Keratinocyte (primary cell): ENCODE data around the gene SEC31A. TPM values are rescaled to one million over a fixed set of nuclear protein-coding genes. Genes with fewer than 3 reads are reported as not detected.

Experiments used
- DNase-seq: peaks from one replicate; pipeline ENCODE4 v3.0.0-alpha.2; 2011; ENCODE audit warnings: low read depth, missing footprints, low spot score
- FAIRE-seq: peaks from 2 replicates; lab custom pipeline; 2011; peaks lifted over from hg19 to GRCh38; lab: Jason Lieb, UNC
- H2AFZ ChIP-seq: 2 replicates; pipeline ENCODE4 v1.6.0; 2012; ENCODE audit warnings: low read length, control low read depth, inconsistent platforms; ENCODE audit not compliant: control insufficient read depth
- H3K27ac ChIP-seq: 2 replicates; pipeline ENCODE4 v1.5.1; 2011; ENCODE audit warnings: low read length; ENCODE audit not compliant: control insufficient read depth, insufficient read depth
- H3K27me3 ChIP-seq: 3 replicates; pipeline ENCODE4 v1.6.0; 2011; ENCODE audit warnings: low read length; ENCODE audit not compliant: control insufficient read depth, insufficient read depth; ENCODE audit errors: extremely low read depth
- H3K36me3 ChIP-seq, 2 experiments: 2 replicates in 1 of 2; 3 replicates in 1 of 2; pipeline ENCODE4 v1.5.1; 2011; ENCODE audit warnings: low read length in 2 of 2, mild to moderate bottlenecking in 1 of 2; ENCODE audit not compliant: control insufficient read depth in 2 of 2, insufficient read depth in 2 of 2; ENCODE audit errors: extremely low read depth in 1 of 2
- H3K4me1 ChIP-seq: 3 replicates; pipeline ENCODE4 v1.5.1; 2011; ENCODE audit warnings: low read length; ENCODE audit not compliant: control insufficient read depth, insufficient read depth; ENCODE audit errors: extremely low read depth
- H3K4me2 ChIP-seq: 3 replicates; pipeline ENCODE4 v1.6.0; 2011; ENCODE audit warnings: low read depth, low read length; ENCODE audit not compliant: control insufficient read depth, insufficient read depth; ENCODE audit errors: extremely low read depth
- H3K4me3 ChIP-seq, 3 experiments: fragments of 200-600 bp in 1 of 3; sonication (generic) in 1 of 3; 2 replicates in 2 of 3; 3 replicates in 1 of 3; pipeline ENCODE4 v1.5.1; 2011 to 2016; ENCODE audit warnings: low read length in 3 of 3, mild to moderate bottlenecking in 3 of 3, control low read depth in 2 of 3, inconsistent platforms in 1 of 3, low read depth in 1 of 3, mixed read lengths in 1 of 3, mixed run types in 1 of 3, moderate library complexity in 1 of 3; ENCODE audit not compliant: control insufficient read depth in 2 of 3, insufficient read depth in 2 of 3; ENCODE audit errors: extremely low read depth in 1 of 3
- H3K79me2 ChIP-seq: 2 replicates; pipeline ENCODE4 v1.6.0; 2012; ENCODE audit warnings: low read length; ENCODE audit not compliant: control insufficient read depth, insufficient read depth
- H3K9ac ChIP-seq: 3 replicates; pipeline ENCODE4 v1.6.0; 2011; ENCODE audit warnings: low read length; ENCODE audit not compliant: control insufficient read depth, insufficient read depth; ENCODE audit errors: extremely low read depth
- H3K9me1 ChIP-seq: 3 replicates; pipeline ENCODE4 v1.6.0; 2011; ENCODE audit warnings: low read length; ENCODE audit not compliant: control insufficient read depth, insufficient read depth; ENCODE audit errors: extremely low read depth
- H3K9me3 ChIP-seq: 2 replicates; pipeline ENCODE4 v1.5.1; 2012; ENCODE audit warnings: low read depth, low read length; ENCODE audit not compliant: control insufficient read depth
- H4K20me1 ChIP-seq: 3 replicates; pipeline ENCODE4 v1.6.0; 2011; ENCODE audit warnings: low read length; ENCODE audit not compliant: control insufficient read depth, insufficient read depth; ENCODE audit errors: extremely low read depth
- CTCF ChIP-seq, 3 experiments: IDR thresholded peaks in 1 of 3; conservative IDR thresholded peaks in 1 of 3; optimal IDR thresholded peaks in 1 of 3; 2 replicates in 2 of 3; 3 replicates in 1 of 3; pipeline versions ENCODE3 to v1.5.1; 2011; ENCODE audit warnings: low read length in 3 of 3, mild to moderate bottlenecking in 3 of 3, moderate library complexity in 2 of 3, control low read depth in 1 of 3, inconsistent platforms in 1 of 3; ENCODE audit not compliant: insufficient read depth in 2 of 3; ENCODE audit errors: extremely low read depth in 1 of 3
- EZH2 ChIP-seq: IDR thresholded peaks from one replicate; pipeline ENCODE4 v1.6.1; 2012; ENCODE audit warnings: inconsistent platforms, mild to moderate bottlenecking, low read length, moderate library complexity
- dilution Hi-C: fragments of 300-500 bp; cut with MboI; formaldehyde crosslinking; loops from one replicate; pipeline ENCODE4 v1.7.0; 2020; ENCODE audit warnings: low sequenced_read_pairs; ENCODE audit not compliant: extremely low pct_ligation_motif_present
- polyA plus RNA-seq, 5 experiments: library from polyadenylated mRNA; depleted of rRNA in 3 of 5; stranded (reverse) in 3 of 5; stranded (forward) in 1 of 5; unstranded in 1 of 5; fragments of >200 nt; gene quantifications; 1 replicate in 1 of 5; 2 replicates in 3 of 5; 3 replicates in 1 of 5; pipeline versions ENCODE4 v1.2.1 to v1.2.3, GENCODE V29; 2011 to 2012; ENCODE audit warnings: missing spikeins in 2 of 5, low read depth in 1 of 5, low replicate concordance in 1 of 5

Gene SEC31A
- polyA plus RNA-seq, 1 donor (not counting 4 experiments of a cell fraction or from before 2014, with no cell fraction given), result 192 TPM

- Histone ChIP-seq H3K27ac (peak within 1 kb of the TSS; percentile 55), H3K4me2 (peak within 1 kb of the TSS; percentile 90)
- DNase-seq, result no peak
Measured at GRCh38 chr4:82798168-82799005, 92.6 kb downstream of the SEC31A start, which contains the start of gene SCD5. TSS of gene SCD5 (minus strand) at chr4:82798796. CDS start at chr4:82798537, 259 bp downstream.

GRCh38 chr4:82797405-82798111, 93.4 kb downstream of the SEC31A start:
- dilution Hi-C loops, result no loop called here
- H3K9ac ChIP-seq, result peak overlapping the region; percentile 80

More at GRCh38 chr4:82798168-82799005, 92.6 kb downstream of the SEC31A start, which contains the start of gene SCD5:
- H3K9ac ChIP-seq, result peak within 1 kb of the TSS; percentile 80
- TF ChIP-seq CTCF (optimal IDR thresholded peaks at IDR 0.05 in 1 of 3, IDR thresholded peaks at IDR 0.05 in 1 of 3, conservative IDR thresholded peaks at IDR 0.05 in 1 of 3; ENCODE audit: extremely low read depth in 1 of 3, insufficient read depth in 2 of 3, low read length in 3 of 3) (peak in 1 of 3 experiments; percentile 16), EZH2 (no peak)
- dilution Hi-C loops, result no loop called here
- H3K9me3 ChIP-seq, result no peaks in the 10 kb centered on the region
- FAIRE-seq, result no peak
- peaks cover 37% of the 10 kb centered on the region for H3K79me2 ChIP-seq
- H3K9me1 ChIP-seq, result no peaks in the 10 kb centered on the region
- no peaks in the 10 kb centered on the region for H4K20me1 ChIP-seq
- no peaks in the 10 kb centered on the region for H3K27me3 ChIP-seq
- peak within 1 kb of the TSS; percentile 90 for H2AFZ ChIP-seq
- H3K36me3 ChIP-seq, result peaks cover 0 to 5% of the 10 kb centered on the region in 2 experiments
- H3K4me1 ChIP-seq, result peaks cover 20% of the 10 kb centered on the region
- peak within 1 kb of the TSS; percentile 67 to 89 (median 72) for H3K4me3 ChIP-seq

More at GRCh38 chr4:82797405-82798111, 93.4 kb downstream of the SEC31A start:
- FAIRE-seq (peak; percentile 53), DNase-seq (no peak)
- peak overlapping the region; percentile 50 for H3K27ac ChIP-seq
- peak overlapping the region; percentile 90 for H3K4me2 ChIP-seq
- no peaks in the 10 kb centered on the region for H3K9me3 ChIP-seq
- H4K20me1 ChIP-seq, result no peaks in the 10 kb centered on the region
- peaks cover 0 to 5% of the 10 kb centered on the region in 2 experiments for H3K36me3 ChIP-seq
- peaks cover 43% of the 10 kb centered on the region for H3K79me2 ChIP-seq
- no peaks in the 10 kb centered on the region for H3K9me1 ChIP-seq
- peak overlapping the region; percentile 67 to 89 (median 72) for H3K4me3 ChIP-seq
- no peaks in the 10 kb centered on the region for H3K27me3 ChIP-seq
- H3K4me1 ChIP-seq, result peaks cover 20% of the 10 kb centered on the region
- H2AFZ ChIP-seq, result peak overlapping the region; percentile 28
- TF ChIP-seq EZH2 (no peak), CTCF (optimal IDR thresholded peaks at IDR 0.05 in 1 of 3, IDR thresholded peaks at IDR 0.05 in 1 of 3, conservative IDR thresholded peaks at IDR 0.05 in 1 of 3; ENCODE audit: extremely low read depth in 1 of 3, insufficient read depth in 2 of 3, low read length in 3 of 3) (no peak)
